DOHH2 (cell line): ENCODE data around the gene RPL32.

Source experiments
- H3F3A ChIP-seq: fragments of 200-600 bp; sonication (generic), shearing (Covaris generic); 2 replicates; pipeline ENCODE4 v1.6.0; 2016; ENCODE audit warnings: antibody characterized with exemption, mild to moderate bottlenecking; ENCODE audit not compliant: control insufficient read depth, insufficient read depth
- H3K27ac ChIP-seq: fragments of 200-600 bp; sonication (generic); 2 replicates; pipeline ENCODE4 v1.5.1; 2014; ENCODE audit warnings: low read depth, mild to moderate bottlenecking, low read length, moderate library complexity
- H3K27me3 ChIP-seq: fragments of 200-600 bp; sonication (generic); 2 replicates; pipeline ENCODE4 v1.6.1; 2014; ENCODE audit warnings: mild to moderate bottlenecking, low read length, mixed read lengths; ENCODE audit not compliant: control insufficient read depth
- H3K36me3 ChIP-seq: fragments of 200-600 bp; sonication (generic); 2 replicates; pipeline ENCODE4 v1.6.1; 2014; ENCODE audit warnings: mild to moderate bottlenecking, low read length, moderate library complexity, mixed read lengths; ENCODE audit not compliant: control insufficient read depth
- H3K4me1 ChIP-seq: fragments of 200-600 bp; sonication (generic); 2 replicates; pipeline ENCODE4 v1.6.1; 2014; ENCODE audit warnings: mild to moderate bottlenecking, low read length, mixed read lengths; ENCODE audit not compliant: control insufficient read depth
- H3K4me2 ChIP-seq: fragments of 200-600 bp; sonication (generic); 2 replicates; pipeline ENCODE4 v1.6.0; 2014; ENCODE audit warnings: mild to moderate bottlenecking, low read length, moderate library complexity
- H3K4me3 ChIP-seq: fragments of 200-600 bp; sonication (generic); 2 replicates; pipeline ENCODE4 v1.5.1; 2014; ENCODE audit warnings: mild to moderate bottlenecking, low read length, mixed read lengths
- H3K79me2 ChIP-seq: fragments of 200-600 bp; sonication (generic); 2 replicates; pipeline ENCODE4 v1.6.1; 2014; ENCODE audit warnings: mild to moderate bottlenecking, low read length, mixed read lengths; ENCODE audit not compliant: control insufficient read depth
- H3K9me2 ChIP-seq: fragments of 200-600 bp; sonication (generic); replicated peaks from 2 replicates; pipeline ENCODE4 v1.6.1; 2014; ENCODE audit warnings: mild to moderate bottlenecking, low read length, mixed read lengths; ENCODE audit not compliant: control insufficient read depth
- H3K9me3 ChIP-seq: fragments of 200-600 bp; sonication (generic); 2 replicates; pipeline ENCODE4 v1.6.1; 2014; ENCODE audit warnings: antibody characterized with exemption, low read length, mixed read lengths; ENCODE audit not compliant: control insufficient read depth, insufficient read depth
- H4K20me1 ChIP-seq: fragments of 200-600 bp; sonication (generic); 2 replicates; pipeline ENCODE4 v1.6.0; 2014; ENCODE audit warnings: low read depth, mild to moderate bottlenecking, antibody characterized with exemption, low read length, moderate library complexity; ENCODE audit not compliant: control insufficient read depth, insufficient read depth
- EZH2phosphoT487 ChIP-seq: fragments of 200-600 bp; sonication (generic); IDR thresholded peaks from 2 replicates; pipeline ENCODE4 v1.6.1; 2017; ENCODE audit warnings: borderline replicate concordance, mild to moderate bottlenecking, antibody characterized with exemption, low read length, moderate library complexity, mixed read lengths
- TF ChIP-seq, protein P1 (sequence below): fragments of 200-600 bp; sonication (generic); IDR thresholded peaks from one replicate; pipeline ENCODE4 v1.5.1; 2014; ENCODE audit warnings: antibody characterized with exemption, mild to moderate bottlenecking, low read depth, low read length; ENCODE audit not compliant: poor library complexity, severe bottlenecking

RPL32 gene

DNA sequence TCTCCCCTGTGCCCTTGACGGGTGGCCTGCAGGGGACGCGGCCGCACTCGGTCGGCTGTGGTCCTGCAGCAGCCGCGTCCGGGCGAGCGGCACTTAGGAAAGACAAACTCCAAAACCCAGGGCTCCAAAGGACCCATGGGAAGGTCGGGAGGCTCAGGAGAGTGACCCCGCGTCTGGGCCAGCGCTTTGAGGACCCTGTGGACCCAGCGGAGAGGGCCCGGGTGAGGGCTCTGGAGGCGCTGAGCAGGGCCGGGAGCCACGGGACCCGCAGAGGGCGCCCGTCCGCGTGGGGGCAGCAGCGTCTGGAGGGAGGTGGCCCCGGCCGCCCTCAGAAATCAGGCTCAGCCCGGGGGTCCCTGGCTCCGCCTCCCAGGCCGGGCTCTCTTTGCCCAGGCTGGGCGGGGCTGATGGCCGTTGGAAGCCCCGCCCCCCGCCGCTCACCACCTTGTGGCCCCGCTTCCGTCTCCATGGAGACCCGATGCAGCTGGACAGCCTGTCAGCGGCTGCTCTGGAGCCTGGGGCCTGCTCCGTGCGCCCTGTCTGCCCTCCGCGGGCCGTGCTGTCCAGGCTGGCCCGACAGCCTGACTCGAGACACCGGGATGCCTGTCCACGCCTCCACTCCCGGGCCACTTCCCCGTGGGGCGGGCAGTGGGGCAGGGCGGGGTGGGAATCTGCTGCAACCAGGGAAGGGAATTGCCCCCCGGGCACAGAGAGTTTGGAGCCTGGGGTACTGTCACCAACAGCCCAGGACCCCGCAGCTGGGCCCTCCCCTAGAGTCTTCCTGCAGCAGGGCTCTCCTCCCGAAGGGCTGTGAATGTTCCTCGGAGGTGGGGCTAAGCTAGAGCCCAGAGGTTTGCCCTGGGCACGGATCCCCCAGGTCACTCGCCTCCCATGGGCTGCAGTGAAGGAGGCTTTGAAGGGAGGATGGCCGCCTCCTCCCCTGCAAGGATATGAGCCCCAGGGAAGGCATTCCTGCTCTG is 34.8 kb upstream of the RPL32 start:
- H3K4me3 ChIP-seq = no peak overlapping the region

DNA sequence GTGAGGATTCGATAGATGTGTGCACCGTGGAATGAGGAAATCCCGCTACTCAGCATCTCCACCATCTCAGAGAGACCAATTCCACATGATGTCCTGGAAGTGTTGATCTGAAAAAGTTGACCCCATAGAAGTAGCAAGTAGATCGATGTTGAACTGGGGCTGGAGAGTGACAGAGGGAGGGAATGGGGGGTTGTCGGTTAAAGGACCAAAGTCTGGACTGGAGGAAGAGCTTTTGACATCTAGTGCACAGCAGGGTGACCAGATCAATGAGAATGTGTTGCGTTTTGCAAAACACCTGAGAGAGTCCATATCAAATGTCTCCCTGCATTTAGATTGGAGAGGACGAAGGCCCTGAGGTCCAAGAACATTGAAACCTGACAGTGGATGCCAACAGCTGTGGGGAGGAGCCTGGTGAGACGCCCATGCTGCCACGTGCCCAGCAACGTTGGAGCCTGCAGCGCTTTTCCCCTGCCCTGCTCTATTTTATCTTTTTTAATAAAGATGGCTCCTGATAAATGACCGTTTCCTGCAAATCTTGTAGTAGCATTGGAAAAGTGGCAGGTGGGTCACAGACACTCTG is 30.1 kb upstream of the RPL32 start:
- Histone ChIP-seq H3K9me2 (no peaks in the 10 kb centered on the region), H3K27ac (no peak overlapping the region), H3K36me3 (no peaks in the 10 kb centered on the region), H3K4me2 (no peak overlapping the region), H4K20me1 (no peaks in the 10 kb centered on the region), H3K9me3 (no peaks in the 10 kb centered on the region), H3F3A (no peaks in the 10 kb centered on the region), H3K27me3 (peaks cover 21% of the 10 kb centered on the region), H3K4me1 (peaks cover 11% of the 10 kb centered on the region), H3K79me2 (no peaks in the 10 kb centered on the region), H3K4me3 (no peak overlapping the region)
- TF ChIP-seq, protein P1, sequence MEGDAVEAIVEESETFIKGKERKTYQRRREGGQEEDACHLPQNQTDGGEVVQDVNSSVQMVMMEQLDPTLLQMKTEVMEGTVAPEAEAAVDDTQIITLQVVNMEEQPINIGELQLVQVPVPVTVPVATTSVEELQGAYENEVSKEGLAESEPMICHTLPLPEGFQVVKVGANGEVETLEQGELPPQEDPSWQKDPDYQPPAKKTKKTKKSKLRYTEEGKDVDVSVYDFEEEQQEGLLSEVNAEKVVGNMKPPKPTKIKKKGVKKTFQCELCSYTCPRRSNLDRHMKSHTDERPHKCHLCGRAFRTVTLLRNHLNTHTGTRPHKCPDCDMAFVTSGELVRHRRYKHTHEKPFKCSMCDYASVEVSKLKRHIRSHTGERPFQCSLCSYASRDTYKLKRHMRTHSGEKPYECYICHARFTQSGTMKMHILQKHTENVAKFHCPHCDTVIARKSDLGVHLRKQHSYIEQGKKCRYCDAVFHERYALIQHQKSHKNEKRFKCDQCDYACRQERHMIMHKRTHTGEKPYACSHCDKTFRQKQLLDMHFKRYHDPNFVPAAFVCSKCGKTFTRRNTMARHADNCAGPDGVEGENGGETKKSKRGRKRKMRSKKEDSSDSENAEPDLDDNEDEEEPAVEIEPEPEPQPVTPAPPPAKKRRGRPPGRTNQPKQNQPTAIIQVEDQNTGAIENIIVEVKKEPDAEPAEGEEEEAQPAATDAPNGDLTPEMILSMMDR = no peak
- no peak for TF ChIP-seq EZH2phosphoT487

More for the DNA sequence above, 34.8 kb upstream of the RPL32 start:
- no peak for TF ChIP-seq EZH2phosphoT487
- TF ChIP-seq, protein P1 = peak; percentile 11
- Histone ChIP-seq H3K36me3 (no peaks in the 10 kb centered on the region), H3K9me2 (no peaks in the 10 kb centered on the region), H3K79me2 (no peaks in the 10 kb centered on the region), H3K4me1 (no peaks in the 10 kb centered on the region), H3F3A (no peaks in the 10 kb centered on the region; the same call in 1 of the 2 replicates), H3K9me3 (no peaks in the 10 kb centered on the region), H3K27me3 (no peaks in the 10 kb centered on the region), H3K4me2 (no peak overlapping the region), H3K27ac (no peak overlapping the region), H4K20me1 (no peaks in the 10 kb centered on the region)

DNA sequence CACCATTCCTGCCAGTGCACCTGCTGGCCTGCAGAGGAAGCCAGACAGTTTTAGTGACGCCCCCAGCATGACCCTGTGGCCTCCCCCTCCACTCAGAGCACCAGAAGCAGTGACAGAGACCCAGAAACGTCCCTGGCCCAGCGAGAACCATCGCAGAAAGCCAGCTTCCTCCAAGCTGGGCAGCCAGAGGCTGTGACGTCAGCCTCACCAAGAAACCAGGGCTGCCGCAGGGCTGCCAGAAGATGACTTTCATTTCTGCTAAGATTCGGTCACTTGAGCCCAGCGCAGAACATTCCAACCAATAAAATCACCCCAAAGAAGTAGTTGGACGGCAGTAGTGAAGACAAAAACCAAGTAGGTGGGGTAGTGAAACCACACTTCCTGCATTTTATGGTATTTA is 29.6 kb upstream of the RPL32 start:
- Histone ChIP-seq H3K27me3 (peaks cover 21% of the 10 kb centered on the region), H3K27ac (no peak overlapping the region), H4K20me1 (no peaks in the 10 kb centered on the region), H3K79me2 (no peaks in the 10 kb centered on the region), H3K4me2 (no peak overlapping the region), H3K4me1 (peaks cover 11% of the 10 kb centered on the region), H3K9me2 (no peaks in the 10 kb centered on the region), H3K4me3 (no peak overlapping the region), H3F3A (no peaks in the 10 kb centered on the region), H3K36me3 (no peaks in the 10 kb centered on the region), H3K9me3 (no peaks in the 10 kb centered on the region)
- TF ChIP-seq, protein P1 = no peak
- TF ChIP-seq EZH2phosphoT487 = no peak
